Esophagus muscularis mucosa (tissue), 4 donors: Measurements from ENCODE around the gene HHATL. TPM values are rescaled to one million over a fixed set of nuclear protein-coding genes. Genes with fewer than 3 reads are reported as not detected.

Experiments
- DNase-seq: peaks from one replicate; pipeline ENCODE4 v3.0.0-alpha.2; 2017; ENCODE audit errors: extremely low spot score
- H3K27ac ChIP-seq, 4 donors: fragments of 200-600 bp; sonication (generic); replicated peaks in 1 of 4; 1 replicate in 3 of 4; 2 replicates in 1 of 4; pipeline ENCODE4 v1.5.1; 2016 to 2019; ENCODE audit warnings: mild to moderate bottlenecking in 1 of 4
- H3K27me3 ChIP-seq, 4 donors: fragments of 200-600 bp; sonication (generic); one replicate each; pipeline versions ENCODE4 v1.5.1 to v1.6.0; 2016 to 2019
- H3K36me3 ChIP-seq, 4 donors: fragments of 200-600 bp; sonication (generic); one replicate each; pipeline ENCODE4 v1.5.1; 2016 to 2019
- H3K4me1 ChIP-seq, 4 donors: fragments of 200-600 bp; sonication (generic); one replicate each; pipeline ENCODE4 v1.5.1; 2016 to 2019
- H3K4me3 ChIP-seq, 4 donors: fragments of 200-600 bp; sonication (generic); 1 replicate in 2 of 4; 2 replicates in 2 of 4; pipeline ENCODE4 v1.5.1; 2016 to 2019; ENCODE audit warnings: mild to moderate bottlenecking in 4 of 4, moderate library complexity in 1 of 4
- H3K9me3 ChIP-seq, 4 donors: fragments of 200-600 bp; sonication (generic); 1 replicate in 3 of 4; 2 replicates in 1 of 4; pipeline ENCODE4 v1.5.1; 2016 to 2019
- EP300 ChIP-seq: sonication (generic); formaldehyde crosslinking; IDR thresholded peaks from one replicate; pipeline ENCODE4 v1.6.1; 2017; ENCODE audit warnings: antibody characterized with exemption
- POLR2A ChIP-seq: fragments of 450-650 bp; IDR thresholded peaks from one replicate; pipeline ENCODE4 v1.6.1; 2017; ENCODE audit warnings: antibody characterized with exemption, moderate library complexity, mild to moderate bottlenecking, low read depth
- POLR2AphosphoS5 ChIP-seq, 2 donors: sonication (generic); formaldehyde crosslinking; IDR thresholded peaks; one replicate each; pipeline ENCODE4 v1.6.1; 2017; ENCODE audit warnings: antibody characterized with exemption in 2 of 2
- WGBS: methylation state at CpG from one replicate; pipeline ENCODE4 v1.1.5; 2018; 5-methylcytosine and 5-hydroxymethylcytosine counted together
- intact Hi-C: fragments of 100-400 bp; cut with DNase I; formaldehyde crosslinking; loops from one replicate; pipeline ENCODE4 v1.15.1; 2023
- total RNA-seq, 4 donors: library from RNA; depleted of rRNA; stranded (reverse); fragments of >200 nt; gene quantifications; one replicate each; pipeline versions ENCODE4 v1.1.0 to v1.2.1, GENCODE V29; 2016
- TF ChIP-seq, protein P1 (sequence below), 3 experiments: fragments of 200-600 bp in 2 of 3; fragments of 450-650 bp in 1 of 3; sonication (generic) in 2 of 3; IDR thresholded peaks; one replicate each; pipeline ENCODE4 v1.5.1; 2017 to 2019; ENCODE audit warnings: antibody characterized with exemption in 3 of 3, mild to moderate bottlenecking in 2 of 3, moderate library complexity in 1 of 3

Gene HHATL
- total RNA-seq, 4 donors from 2014 or later, result 1.5 TPM; not detected in 3

DNA sequence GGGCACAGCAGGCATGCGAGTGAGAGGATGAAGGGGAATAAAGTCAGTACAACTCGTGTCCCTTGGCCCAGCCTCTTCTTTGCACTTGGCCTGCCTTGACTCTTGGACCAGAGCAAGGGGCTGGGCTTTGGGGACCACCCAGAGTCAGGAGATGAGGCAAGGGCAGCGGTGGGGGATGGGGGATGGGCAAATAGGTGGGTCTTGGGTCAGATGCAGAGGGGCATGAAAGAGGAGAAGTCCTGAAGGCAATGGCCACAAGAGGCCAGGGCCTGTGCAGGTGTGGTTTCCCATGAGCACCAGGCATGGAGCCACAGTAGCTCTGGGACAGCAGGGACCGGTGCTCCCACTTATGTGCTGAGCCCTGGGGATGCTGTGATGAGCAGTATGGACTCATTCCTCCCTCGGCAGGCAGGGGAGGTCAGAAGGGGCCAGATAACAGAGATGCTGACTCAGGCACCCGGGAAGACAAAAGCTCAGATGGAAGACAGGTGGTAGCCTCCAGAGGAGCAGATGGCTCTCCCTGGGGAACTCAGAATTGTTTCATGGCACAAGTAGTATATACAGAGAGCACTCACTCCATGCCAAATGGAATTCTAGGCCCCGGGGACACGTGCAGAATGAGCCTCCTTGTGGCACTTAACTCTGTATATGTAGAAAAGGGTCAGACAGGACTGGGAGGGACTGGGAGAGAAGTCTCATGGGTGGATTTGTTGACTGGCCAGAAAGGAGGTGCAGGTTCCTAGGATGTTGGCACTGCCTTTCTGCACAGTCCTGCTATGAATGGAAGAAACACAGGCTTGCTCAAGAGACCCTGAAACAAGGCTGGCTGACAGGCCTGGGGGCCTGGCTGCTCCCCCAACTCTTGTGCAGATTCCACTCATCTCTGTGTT lies 34.8 kb downstream of the HHATL start:
- Histone ChIP-seq H3K27me3 (no peaks in the 10 kb centered on the region), H3K4me3 (no peak overlapping the region), H3K36me3 (peaks cover 0 to 7% (median 0%) of the 10 kb centered on the region in 4 donors), H3K9me3 (no peaks in the 10 kb centered on the region), H3K4me1 (peaks cover 23 to 49% (median 29%) of the 10 kb centered on the region in 4 donors), H3K27ac (no peak overlapping the region)
- intact Hi-C loops, result no loop called here
- peak in 1 of 2 donors; percentile 16 for TF ChIP-seq POLR2AphosphoS5 (IDR thresholded peaks at IDR 0.05)
- TF ChIP-seq EP300, result no peak
- WGBS, result 38% methylated on average over 8 of the region's 8 CpGs
- no peak for DNase-seq

DNA sequence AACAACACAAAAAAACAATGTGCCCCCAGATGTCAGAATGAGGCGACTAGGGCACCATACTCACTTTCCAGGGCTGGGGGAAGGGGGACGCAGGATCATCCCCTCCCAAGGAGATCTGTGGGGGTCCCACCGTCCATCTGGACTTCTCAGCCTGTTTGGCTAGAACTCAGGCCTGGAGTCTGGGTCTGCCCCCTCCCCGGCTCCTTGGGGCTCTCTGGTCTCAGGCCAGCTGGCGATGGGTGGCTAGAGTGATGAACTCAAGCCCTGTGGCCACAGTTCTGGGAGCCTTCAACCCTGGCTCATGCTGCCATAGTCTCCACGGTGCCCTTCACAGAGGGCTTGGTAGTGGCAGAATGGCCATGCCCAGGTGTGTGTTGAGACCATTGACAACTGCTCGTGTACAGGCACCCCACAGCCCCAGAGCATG lies 35.5 kb downstream of the HHATL start:
- intact Hi-C loops, result no loop called here
- WGBS, result 69% methylated on average over 4 of the region's 7 CpGs
- Histone ChIP-seq H3K4me1 (peaks cover 23 to 49% (median 29%) of the 10 kb centered on the region in 4 donors), H3K4me3 (no peak overlapping the region), H3K36me3 (peaks cover 0 to 7% (median 0%) of the 10 kb centered on the region in 4 donors), H3K27ac (no peak overlapping the region), H3K9me3 (no peaks in the 10 kb centered on the region), H3K27me3 (no peaks in the 10 kb centered on the region)
- DNase-seq, result no peak
- TF ChIP-seq EP300, result no peak
- TF ChIP-seq POLR2AphosphoS5 (IDR thresholded peaks at IDR 0.05), result no peak
- TF ChIP-seq, protein P1, sequence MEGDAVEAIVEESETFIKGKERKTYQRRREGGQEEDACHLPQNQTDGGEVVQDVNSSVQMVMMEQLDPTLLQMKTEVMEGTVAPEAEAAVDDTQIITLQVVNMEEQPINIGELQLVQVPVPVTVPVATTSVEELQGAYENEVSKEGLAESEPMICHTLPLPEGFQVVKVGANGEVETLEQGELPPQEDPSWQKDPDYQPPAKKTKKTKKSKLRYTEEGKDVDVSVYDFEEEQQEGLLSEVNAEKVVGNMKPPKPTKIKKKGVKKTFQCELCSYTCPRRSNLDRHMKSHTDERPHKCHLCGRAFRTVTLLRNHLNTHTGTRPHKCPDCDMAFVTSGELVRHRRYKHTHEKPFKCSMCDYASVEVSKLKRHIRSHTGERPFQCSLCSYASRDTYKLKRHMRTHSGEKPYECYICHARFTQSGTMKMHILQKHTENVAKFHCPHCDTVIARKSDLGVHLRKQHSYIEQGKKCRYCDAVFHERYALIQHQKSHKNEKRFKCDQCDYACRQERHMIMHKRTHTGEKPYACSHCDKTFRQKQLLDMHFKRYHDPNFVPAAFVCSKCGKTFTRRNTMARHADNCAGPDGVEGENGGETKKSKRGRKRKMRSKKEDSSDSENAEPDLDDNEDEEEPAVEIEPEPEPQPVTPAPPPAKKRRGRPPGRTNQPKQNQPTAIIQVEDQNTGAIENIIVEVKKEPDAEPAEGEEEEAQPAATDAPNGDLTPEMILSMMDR (IDR thresholded peaks at IDR 0.05), result no peak
- TF ChIP-seq POLR2A, result no peak

DNA sequence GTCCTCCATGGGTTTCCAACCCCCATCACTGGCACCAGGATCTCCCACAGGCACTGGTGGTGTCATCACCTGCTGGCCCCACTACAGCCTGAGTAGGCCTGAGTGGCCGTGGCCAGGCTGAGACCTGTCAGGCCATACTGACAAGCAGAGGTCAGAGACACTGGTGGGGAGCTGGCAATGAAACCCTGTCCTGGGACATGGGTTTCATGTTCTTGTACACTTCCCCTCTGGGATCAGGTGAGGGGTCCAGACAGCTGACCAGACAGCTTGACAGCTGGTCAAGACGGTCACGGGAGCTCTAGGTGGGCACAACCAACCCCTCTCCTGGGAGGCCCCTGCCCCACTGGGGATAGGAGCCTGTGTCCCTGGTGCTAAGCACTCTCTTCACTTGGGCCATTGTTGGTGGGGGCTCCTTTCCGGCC lies 36.0 kb downstream of the HHATL start:
- TF ChIP-seq EP300 (no peak), POLR2AphosphoS5 (IDR thresholded peaks at IDR 0.05) (peak in 1 of 2 donors; percentile 30)
- TF ChIP-seq, protein P1 (IDR thresholded peaks at IDR 0.05), result no peak
- intact Hi-C loops, result no loop called here
- Histone ChIP-seq H3K4me1 (peaks cover 23 to 49% (median 29%) of the 10 kb centered on the region in 4 donors), H3K27ac (peak overlapping the region in 1 of 4 donors; percentile 5), H3K27me3 (no peaks in the 10 kb centered on the region), H3K9me3 (no peaks in the 10 kb centered on the region), H3K4me3 (no peak overlapping the region), H3K36me3 (peaks cover 0 to 7% (median under 1%) of the 10 kb centered on the region in 4 donors)
- WGBS, result 55% methylated on average over 3 of the region's 4 CpGs
- no peak for DNase-seq

DNA sequence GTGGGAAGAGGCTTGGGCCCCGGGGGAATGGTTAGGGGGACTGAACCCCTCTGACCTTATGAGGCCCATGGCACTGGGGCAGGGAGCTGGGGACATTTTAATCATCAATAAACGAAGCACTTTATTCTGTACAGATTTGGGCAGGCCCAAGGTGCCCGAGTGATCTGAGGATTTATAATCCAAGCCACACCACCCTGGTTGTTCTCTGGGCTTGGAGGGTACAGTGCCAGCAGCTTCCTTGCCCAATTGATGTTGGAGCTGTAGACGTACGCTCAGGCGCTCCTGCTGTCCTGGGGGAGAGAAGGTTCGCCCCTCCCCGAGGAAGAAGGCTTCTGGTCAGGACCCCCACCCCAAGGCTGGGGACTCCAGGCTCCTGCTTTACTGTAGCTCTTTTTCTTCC lies 36.6 kb downstream of the HHATL start:
- Histone ChIP-seq H3K4me1 (peaks cover 23 to 49% (median 29%) of the 10 kb centered on the region in 4 donors), H3K9me3 (no peaks in the 10 kb centered on the region), H3K4me3 (no peak overlapping the region), H3K27ac (peak overlapping the region in 1 of 4 donors; percentile 5), H3K36me3 (peaks cover 0 to 7% (median 3%) of the 10 kb centered on the region in 4 donors), H3K27me3 (no peaks in the 10 kb centered on the region)
- TF ChIP-seq POLR2AphosphoS5 (IDR thresholded peaks at IDR 0.05) (no peak), POLR2A (no peak), EP300 (no peak)
- TF ChIP-seq, protein P1 (IDR thresholded peaks at IDR 0.05), result no peak
- 64% methylated on average over 8 of the region's 8 CpGs for WGBS
- intact Hi-C loops, result no loop called here
- DNase-seq, result no peak

DNA sequence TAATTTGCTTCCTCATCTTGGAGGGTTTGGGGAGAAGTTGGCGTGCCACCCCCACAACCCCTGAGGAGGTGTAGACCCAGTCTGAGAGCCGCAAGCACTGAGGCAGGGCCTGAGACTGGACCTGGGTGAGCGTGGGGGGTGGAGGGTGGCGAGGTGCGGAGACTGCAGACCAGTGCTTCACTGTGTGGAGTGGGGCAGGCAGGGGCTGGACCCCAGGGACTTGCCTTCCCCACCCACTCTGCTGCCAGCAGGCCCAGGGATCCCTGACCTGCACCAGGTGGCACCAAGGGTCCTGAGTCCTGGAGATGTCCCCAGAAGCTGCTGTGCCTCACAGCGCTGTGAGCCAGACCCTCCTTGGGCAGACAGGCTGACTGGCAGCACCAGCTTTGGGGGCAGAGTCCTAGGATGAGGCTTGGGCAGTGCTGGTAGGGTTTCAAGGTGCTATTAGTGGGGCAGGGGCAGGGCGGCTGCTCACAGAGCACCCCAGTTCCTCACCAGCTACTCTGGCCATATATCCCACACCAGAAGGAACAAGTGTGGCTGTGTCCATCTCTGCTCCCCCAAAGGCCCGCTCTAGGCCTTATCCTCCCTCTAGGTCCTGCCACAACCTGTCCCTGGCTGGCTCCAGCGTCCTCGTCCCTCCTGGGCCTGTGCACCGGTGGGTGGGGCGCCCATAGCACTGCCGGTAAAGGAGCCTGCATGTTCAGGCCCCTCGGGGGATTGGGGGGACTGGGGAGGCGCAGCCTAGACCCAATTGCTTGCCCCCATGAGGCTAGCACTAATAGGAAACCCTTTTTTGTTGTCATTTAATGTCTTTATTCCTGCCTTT lies 37.3 kb downstream of the HHATL start:
- TF ChIP-seq POLR2AphosphoS5 (IDR thresholded peaks at IDR 0.05), result peak in 1 of 2 donors; percentile 14
- TF ChIP-seq EP300, result no peak
- TF ChIP-seq POLR2A, result no peak
- DNase-seq, result no peak
- no peak overlapping the region for H3K27ac ChIP-seq
- H3K4me1 ChIP-seq, result peaks cover 25 to 56% (median 31%) of the 10 kb centered on the region in 4 donors
- no peaks in the 10 kb centered on the region for H3K9me3 ChIP-seq
- WGBS, result 86% methylated on average over 13 of the region's 15 CpGs
- H3K36me3 ChIP-seq, result peaks cover 0 to 12% (median 4%) of the 10 kb centered on the region in 4 donors
- H3K27me3 ChIP-seq, result no peaks in the 10 kb centered on the region
- no peak overlapping the region for H3K4me3 ChIP-seq
- intact Hi-C loops, result no loop called here
